IPS-20b (cell line): ENCODE results near the gene C16orf87.

Source experiments
- H3K27ac ChIP-seq: one replicate; pipeline ENCODE4 v1.5.1; 2013; ENCODE audit warnings: low read length
- H3K27me3 ChIP-seq: 2 replicates; pipeline ENCODE4 v1.6.1; 2013; ENCODE audit warnings: mild to moderate bottlenecking, low read length, inconsistent platforms; ENCODE audit not compliant: insufficient read depth
- H3K36me3 ChIP-seq: 2 replicates; pipeline ENCODE4 v1.6.1; 2013; ENCODE audit warnings: low read depth, mild to moderate bottlenecking, inconsistent platforms, low read length, moderate library complexity; ENCODE audit not compliant: insufficient read depth
- H3K4me1 ChIP-seq: 2 replicates; pipeline ENCODE4 v1.6.1; 2013; ENCODE audit warnings: mild to moderate bottlenecking, control low read depth, inconsistent platforms, low read length, moderate library complexity; ENCODE audit not compliant: insufficient read depth
- H3K4me3 ChIP-seq: 2 replicates; pipeline ENCODE4 v1.5.1; 2013; ENCODE audit warnings: mild to moderate bottlenecking, low read length, inconsistent platforms
- H3K9ac ChIP-seq: 2 replicates; pipeline ENCODE4 v1.6.1; 2013; ENCODE audit warnings: low read depth, mild to moderate bottlenecking, inconsistent platforms, low read length, moderate library complexity
- H3K9me3 ChIP-seq: 2 replicates; pipeline ENCODE4 v1.6.1; 2013; ENCODE audit warnings: mild to moderate bottlenecking, low read depth, low read length, inconsistent platforms; ENCODE audit not compliant: insufficient read depth

C16orf87 gene

DNA sequence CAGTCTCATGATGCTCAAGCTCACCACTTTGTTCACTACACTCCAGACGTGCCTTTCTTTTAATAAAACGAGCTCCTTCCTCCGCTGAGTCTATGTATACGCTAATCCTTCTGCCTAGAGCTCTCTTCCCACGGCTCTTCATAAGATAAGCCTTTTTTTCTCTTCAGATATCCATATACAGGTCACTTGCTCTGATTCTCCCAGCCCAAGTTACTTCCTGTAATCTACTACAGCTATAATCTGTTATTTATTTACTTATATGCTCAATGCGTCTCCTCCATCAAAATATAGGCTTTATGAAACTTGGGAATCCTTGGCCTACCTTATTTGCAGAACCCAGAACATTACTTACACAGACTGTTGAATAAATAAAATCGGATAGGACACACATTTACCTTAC, 17.4 kb downstream of the C16orf87 start:
- H3K9me3 ChIP-seq: no peaks in the 10 kb centered on the region
- no peak overlapping the region for H3K9ac ChIP-seq
- no peaks in the 10 kb centered on the region for H3K27me3 ChIP-seq
- no peaks in the 10 kb centered on the region for H3K4me1 ChIP-seq
- H3K27ac ChIP-seq: no peak overlapping the region
- H3K36me3 ChIP-seq: no peaks in the 10 kb centered on the region
- H3K4me3 ChIP-seq: no peak overlapping the region

DNA sequence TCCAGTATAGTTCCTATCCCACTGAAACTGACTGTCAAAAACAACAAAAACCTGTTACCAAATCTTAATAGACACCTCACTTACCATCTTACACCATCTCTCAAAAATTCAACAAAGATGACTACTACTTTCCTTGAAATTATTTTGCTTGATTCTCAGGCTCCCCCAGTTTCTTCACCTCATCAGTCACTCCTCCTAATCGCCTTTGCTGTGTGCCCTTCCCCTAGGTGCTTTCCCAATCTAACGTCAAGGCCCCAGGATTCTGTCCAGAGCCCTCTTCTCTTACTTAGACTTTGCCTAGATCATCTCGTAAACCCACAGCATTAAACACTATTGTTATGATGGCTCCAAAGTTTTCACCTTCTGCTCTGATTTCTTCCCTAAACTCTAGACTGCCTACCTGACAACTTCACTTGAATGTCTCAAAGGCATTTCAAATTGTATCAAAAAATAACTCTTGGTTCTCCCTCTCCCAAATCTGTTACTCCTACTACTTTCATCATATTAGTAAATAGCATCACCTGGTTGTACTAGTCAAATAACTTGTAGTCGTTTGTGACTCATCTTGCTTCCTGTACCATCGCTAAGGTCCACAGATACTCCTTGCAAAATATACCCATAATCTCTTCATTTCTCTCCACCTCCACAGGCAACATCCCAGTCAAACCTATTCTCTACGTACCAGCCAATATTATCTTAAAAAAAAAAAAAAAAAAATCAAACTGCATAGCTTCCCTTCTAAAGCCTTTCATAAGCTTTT, 18.0 kb downstream of the C16orf87 start:
- Histone ChIP-seq H3K9me3 (no peaks in the 10 kb centered on the region), H3K4me1 (no peaks in the 10 kb centered on the region), H3K9ac (no peak overlapping the region), H3K4me3 (no peak overlapping the region), H3K36me3 (no peaks in the 10 kb centered on the region), H3K27me3 (no peaks in the 10 kb centered on the region), H3K27ac (no peak overlapping the region)

DNA sequence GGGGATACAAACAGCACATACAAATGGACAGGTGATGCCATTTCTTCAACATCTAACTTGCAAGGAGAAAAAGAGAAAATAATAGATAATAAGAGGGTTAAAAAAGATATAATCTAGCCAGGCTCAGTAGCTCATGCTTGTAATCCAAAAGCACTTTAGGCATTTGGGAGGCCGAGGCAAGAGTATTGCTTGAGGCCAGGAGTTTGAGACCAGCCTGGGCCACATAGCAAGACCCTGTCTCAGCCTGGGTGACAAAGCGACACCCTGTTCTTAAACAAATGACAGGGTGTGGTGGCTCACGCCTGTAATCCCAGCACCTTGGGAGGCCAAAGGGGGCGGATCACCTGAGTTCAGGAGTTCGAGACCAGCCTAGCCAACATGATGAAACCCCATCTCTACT, 19.3 kb downstream of the C16orf87 start:
- Histone ChIP-seq H3K27me3 (no peaks in the 10 kb centered on the region), H3K36me3 (peaks cover 11% of the 10 kb centered on the region; the same call in 1 of the 2 replicates), H3K4me1 (no peaks in the 10 kb centered on the region), H3K27ac (no peak overlapping the region), H3K9ac (no peak overlapping the region), H3K4me3 (no peak overlapping the region), H3K9me3 (no peaks in the 10 kb centered on the region)

DNA sequence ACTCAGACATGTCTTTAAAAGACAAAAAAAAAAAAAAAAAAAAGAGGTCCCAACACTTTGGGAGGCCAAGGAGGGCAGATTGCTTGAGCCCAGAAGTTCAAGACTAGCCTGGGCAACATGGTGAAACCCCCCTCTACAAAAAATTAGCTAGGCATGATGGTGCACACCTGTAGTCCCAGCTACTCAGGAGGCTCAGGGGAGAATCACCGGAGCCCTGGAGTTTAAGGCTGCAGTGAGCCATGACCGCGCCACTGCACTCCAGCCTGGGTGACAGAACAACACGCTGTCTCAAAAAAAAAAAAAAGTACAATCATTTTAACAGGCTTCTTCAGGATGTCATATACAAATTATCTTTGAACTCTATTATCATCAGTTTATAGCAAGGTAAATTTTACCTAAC, 22.0 kb downstream of the C16orf87 start:
- no peaks in the 10 kb centered on the region for H3K4me1 ChIP-seq
- H3K4me3 ChIP-seq: no peak overlapping the region
- no peak overlapping the region for H3K9ac ChIP-seq
- no peaks in the 10 kb centered on the region for H3K27me3 ChIP-seq
- no peak overlapping the region for H3K27ac ChIP-seq
- H3K36me3 ChIP-seq: peaks cover 11% of the 10 kb centered on the region; the same call in 1 of the 2 replicates
- H3K9me3 ChIP-seq: no peaks in the 10 kb centered on the region

DNA sequence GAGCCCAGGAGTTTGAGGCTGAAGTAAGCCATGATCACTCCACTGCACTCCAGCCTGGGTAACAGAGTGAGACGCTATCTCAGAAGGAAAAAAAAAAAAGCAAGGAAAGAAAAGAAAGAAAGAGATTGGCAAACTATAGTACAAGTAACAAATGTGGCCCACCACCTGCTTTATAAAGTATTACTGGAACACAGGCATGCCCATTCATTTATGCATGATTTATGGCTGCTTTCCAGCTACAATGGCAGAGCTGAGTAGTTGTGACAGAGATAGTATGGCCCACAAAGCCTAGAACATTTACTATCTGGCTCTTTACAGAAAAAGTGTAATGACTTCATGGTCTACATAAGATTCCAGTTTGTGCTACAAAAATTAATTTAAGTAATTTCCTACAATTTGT, 23.6 kb downstream of the C16orf87 start:
- Histone ChIP-seq H3K4me1 (no peaks in the 10 kb centered on the region), H3K9ac (no peak overlapping the region), H3K27me3 (no peaks in the 10 kb centered on the region), H3K27ac (no peak overlapping the region), H3K9me3 (no peaks in the 10 kb centered on the region), H3K36me3 (peaks cover 15% of the 10 kb centered on the region; the same call in 1 of the 2 replicates), H3K4me3 (no peak overlapping the region)

DNA sequence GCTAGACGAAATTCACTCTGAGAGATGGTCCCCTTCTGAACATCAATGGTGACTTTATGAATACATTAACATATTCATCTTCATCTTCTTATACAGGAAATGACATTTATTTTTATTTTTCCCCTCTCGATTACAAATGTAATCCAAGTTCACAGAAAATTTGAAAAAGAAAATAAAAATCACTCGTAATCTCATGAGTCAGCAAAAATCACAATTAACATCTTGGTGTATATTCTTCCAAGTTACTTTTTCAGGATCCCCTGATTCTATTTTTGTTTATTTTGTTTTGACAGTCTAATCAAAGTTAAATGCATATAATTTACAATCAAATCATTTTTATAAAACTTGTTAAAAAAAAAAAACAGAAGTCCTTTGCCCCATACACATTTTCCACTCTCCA, 27.6 kb downstream of the C16orf87 start:
- Histone ChIP-seq H3K27me3 (no peaks in the 10 kb centered on the region), H3K4me3 (no peak overlapping the region), H3K36me3 (peaks cover 20% of the 10 kb centered on the region; the same call in 1 of the 2 replicates), H3K27ac (no peak overlapping the region), H3K9me3 (no peaks in the 10 kb centered on the region), H3K4me1 (no peaks in the 10 kb centered on the region), H3K9ac (no peak overlapping the region)

DNA sequence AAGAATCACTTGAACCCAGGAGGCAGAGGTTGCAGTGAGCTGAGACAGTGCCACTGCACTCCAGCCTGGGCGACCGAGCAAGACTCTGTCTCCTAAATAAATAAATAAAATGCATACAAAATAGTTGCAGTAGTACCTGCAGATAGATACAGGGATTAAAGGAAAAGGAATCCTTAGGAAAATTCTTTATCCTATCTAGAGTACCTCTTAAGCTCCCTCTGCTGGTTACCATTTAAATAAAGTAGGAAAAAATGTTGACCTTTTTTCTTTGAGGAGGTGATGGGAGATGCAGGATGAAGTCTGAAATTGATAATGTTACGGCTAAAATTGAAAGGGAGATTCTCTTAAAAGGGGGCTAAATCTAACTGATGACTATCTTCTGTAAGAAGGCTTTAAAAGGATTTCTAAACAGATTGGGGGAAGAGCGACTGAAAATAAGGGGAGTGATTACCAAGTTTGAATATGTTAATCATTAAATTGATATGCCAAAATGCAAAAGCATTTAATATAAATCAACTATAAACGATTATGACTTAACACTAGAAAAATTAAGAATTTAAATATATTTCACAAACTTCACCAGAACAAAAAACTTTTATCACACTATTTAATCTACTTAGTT, 29.4 kb downstream of the C16orf87 start:
- Histone ChIP-seq H3K4me3 (no peak overlapping the region), H3K9me3 (no peaks in the 10 kb centered on the region), H3K9ac (no peak overlapping the region), H3K27ac (no peak overlapping the region), H3K36me3 (peaks cover 8% of the 10 kb centered on the region; the same call in 1 of the 2 replicates), H3K4me1 (no peaks in the 10 kb centered on the region), H3K27me3 (no peaks in the 10 kb centered on the region)

DNA sequence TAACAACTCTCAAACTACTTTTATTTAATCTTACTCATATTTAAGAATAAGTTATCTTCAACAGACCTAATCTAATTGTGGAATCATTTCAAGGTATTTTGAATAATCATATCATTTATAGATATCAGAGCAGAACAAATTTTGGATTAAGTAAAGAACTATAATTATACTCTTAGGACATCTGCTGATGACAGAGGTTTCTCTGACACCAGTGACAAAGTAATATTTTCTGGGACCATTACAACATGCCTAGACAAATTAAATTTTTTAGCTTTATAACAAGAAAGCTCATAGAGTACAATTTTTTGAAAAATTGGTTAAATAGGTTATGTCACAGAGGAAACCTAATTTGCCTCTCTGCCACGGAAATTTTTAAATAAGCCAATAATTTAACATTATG, 30.5 kb downstream of the C16orf87 start:
- Histone ChIP-seq H3K27me3 (no peaks in the 10 kb centered on the region), H3K4me1 (no peaks in the 10 kb centered on the region), H3K4me3 (no peak overlapping the region), H3K36me3 (peaks cover 8% of the 10 kb centered on the region; the same call in 1 of the 2 replicates), H3K9ac (no peak overlapping the region), H3K9me3 (peaks cover 2% of the 10 kb centered on the region; the same call in 1 of the 2 replicates), H3K27ac (no peak overlapping the region)

DNA sequence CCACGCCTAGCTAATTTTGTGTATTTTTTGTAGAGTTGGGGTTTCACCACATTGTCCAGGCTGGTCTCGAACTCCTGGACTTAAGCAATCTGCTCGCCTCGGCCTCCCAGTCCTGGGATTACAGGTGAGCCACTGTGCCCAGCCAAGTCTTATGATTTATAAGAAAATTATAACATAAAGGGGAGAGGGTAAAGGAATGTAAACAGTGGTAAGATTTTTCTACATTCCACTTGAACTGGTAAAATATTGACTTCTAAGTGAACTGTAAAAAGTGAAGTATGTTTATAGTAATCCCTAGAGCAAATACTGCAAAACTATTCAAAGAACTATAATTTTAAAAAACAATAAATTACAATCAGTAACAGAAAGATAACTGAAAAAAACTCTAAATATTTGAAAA, 33.5 kb downstream of the C16orf87 start:
- H3K36me3 ChIP-seq: peaks cover 6% of the 10 kb centered on the region; the same call in 1 of the 2 replicates
- H3K9me3 ChIP-seq: peaks cover 12% of the 10 kb centered on the region; the same call in 1 of the 2 replicates
- no peaks in the 10 kb centered on the region for H3K27me3 ChIP-seq
- H3K4me1 ChIP-seq: no peaks in the 10 kb centered on the region
- no peak overlapping the region for H3K4me3 ChIP-seq
- no peak overlapping the region for H3K27ac ChIP-seq
- H3K9ac ChIP-seq: no peak overlapping the region

DNA sequence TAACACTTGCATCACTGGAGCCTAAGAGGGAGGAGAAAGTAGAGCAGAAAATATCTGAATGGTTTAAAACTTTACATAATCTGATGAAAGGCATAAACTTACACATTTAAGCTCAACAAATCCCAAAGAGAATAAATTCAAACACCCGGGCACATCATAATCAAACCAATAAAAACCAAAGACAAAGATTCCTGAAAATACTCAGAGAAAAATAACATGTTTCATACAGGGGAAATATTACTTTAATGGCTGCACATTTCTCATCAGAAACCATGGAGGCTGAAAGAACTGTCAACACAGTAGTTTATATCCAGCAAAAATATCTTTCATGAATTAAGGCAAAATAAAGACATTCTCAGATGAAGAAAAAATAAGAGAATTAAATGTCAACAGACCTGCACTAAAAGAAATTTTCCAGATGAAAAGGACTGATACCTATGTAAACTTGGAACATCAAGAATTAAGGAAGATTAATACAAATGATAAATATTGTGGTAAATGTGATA, 34.2 kb downstream of the C16orf87 start:
- no peaks in the 10 kb centered on the region for H3K4me1 ChIP-seq
- H3K36me3 ChIP-seq: no peaks in the 10 kb centered on the region
- H3K9me3 ChIP-seq: peaks cover 12% of the 10 kb centered on the region; the same call in 1 of the 2 replicates
- no peak overlapping the region for H3K9ac ChIP-seq
- no peaks in the 10 kb centered on the region for H3K27me3 ChIP-seq
- no peak overlapping the region for H3K27ac ChIP-seq
- no peak overlapping the region for H3K4me3 ChIP-seq

DNA sequence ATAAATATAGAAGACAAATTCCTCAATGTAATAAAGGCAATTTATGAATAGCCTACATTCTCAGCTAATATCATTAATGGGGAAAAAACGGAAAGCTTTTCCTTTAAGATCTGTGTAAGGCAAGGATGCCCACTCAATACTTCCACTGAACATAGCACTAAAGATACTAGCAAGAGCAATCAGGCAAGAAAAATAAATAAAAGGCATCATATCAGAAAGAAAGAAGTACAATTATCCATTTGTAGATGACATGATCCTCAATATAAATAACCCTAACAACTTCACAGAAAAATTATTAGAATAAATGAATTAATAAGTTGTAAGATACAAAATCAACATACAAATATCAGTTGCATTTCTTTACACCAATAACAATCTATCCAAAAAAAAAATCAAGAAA, 37.1 kb downstream of the C16orf87 start:
- no peaks in the 10 kb centered on the region for H3K27me3 ChIP-seq
- H3K4me1 ChIP-seq: peaks cover 13% of the 10 kb centered on the region; the same call in 1 of the 2 replicates
- H3K9me3 ChIP-seq: peaks cover 12% of the 10 kb centered on the region; the same call in 1 of the 2 replicates
- H3K27ac ChIP-seq: no peak overlapping the region
- H3K36me3 ChIP-seq: no peaks in the 10 kb centered on the region
- H3K4me3 ChIP-seq: no peak overlapping the region
- H3K9ac ChIP-seq: no peak overlapping the region
